PC-3 (cell line): Measurements from ENCODE around the gene RRAGA. TPM values are rescaled to one million over a fixed set of nuclear protein-coding genes. Genes with fewer than 3 reads are reported as not detected.
A peak's percentile ranks its signal among the peaks of the same experiment; 100 is the strongest.

Experiments used
- ATAC-seq: fragments of 200-7000 bp; cut with Tn5 transposase; 2 replicates; pipeline ENCODE4 v1.9.1; 2020; ENCODE audit warnings: mild to moderate bottlenecking, moderate library complexity
- BruUV-seq: library from RNA; stranded (reverse); fragments of 400-500 nt; replicated peaks from 2 replicates; lab custom pipeline; 2021; lab: Mats Ljungman, UMichigan
- CTCF ChIA-PET: fragments of 300-600 bp; sonication (Branson Sonifier 250); formaldehyde crosslinking; loops from one replicate; lab custom pipeline; 2022; ENCODE audit warnings: antibody characterized with exemption; lab: Charles Lee
- POLR2A ChIA-PET: fragments of 300-600 bp; sonication (Branson Sonifier 250); formaldehyde crosslinking; loops from one replicate; lab custom pipeline; 2022; ENCODE audit warnings: antibody characterized with exemption; ENCODE audit not compliant: unreplicated experiment; lab: Charles Lee
- DNase-seq: peaks from one replicate; pipeline ENCODE4 v3.0.0-alpha.2; 2015
- H2AFZ ChIP-seq: fragments of 300-600 bp; sonication (generic); 2 replicates; pipeline ENCODE4 v1.6.0; 2016; ENCODE audit warnings: antibody characterized with exemption, low read length
- H3F3A ChIP-seq: fragments of 300-600 bp; sonication (generic); one replicate; pipeline ENCODE4 v1.6.0; 2017; ENCODE audit warnings: antibody characterized with exemption, low read length, control low read depth, mild to moderate bottlenecking; ENCODE audit not compliant: unreplicated experiment
- H3K27ac ChIP-seq: fragments of 300-600 bp; sonication (generic); 2 replicates; pipeline ENCODE4 v1.5.1; 2016; ENCODE audit warnings: mild to moderate bottlenecking, low read length
- H3K27me3 ChIP-seq: fragments of 300-600 bp; sonication (generic); 2 replicates; pipeline ENCODE4 v1.6.1; 2016; ENCODE audit warnings: low read length, mixed read lengths
- H3K36me3 ChIP-seq: fragments of 300-600 bp; sonication (generic); 2 replicates; pipeline ENCODE4 v1.6.1; 2016; ENCODE audit warnings: low read depth, mixed run types, low read length, mixed read lengths
- H3K4me1 ChIP-seq: fragments of 300-600 bp; sonication (generic); 2 replicates; pipeline ENCODE4 v1.5.1; 2016; ENCODE audit warnings: low read length; ENCODE audit not compliant: insufficient read depth
- H3K4me2 ChIP-seq: fragments of 300-600 bp; sonication (generic); 2 replicates; pipeline ENCODE4 v1.6.0; 2016; ENCODE audit warnings: low read length
- H3K4me3 ChIP-seq: fragments of 300-600 bp; sonication (generic); 2 replicates; pipeline ENCODE4 v1.5.1; 2016; ENCODE audit warnings: mild to moderate bottlenecking, low read length, mixed read lengths
- H3K79me2 ChIP-seq: fragments of 300-600 bp; sonication (generic); 2 replicates; pipeline ENCODE4 v1.6.1; 2017; ENCODE audit warnings: low read length, mixed read lengths
- H3K9ac ChIP-seq: fragments of 300-600 bp; sonication (generic); 2 replicates; pipeline ENCODE4 v1.6.0; 2016; ENCODE audit warnings: mild to moderate bottlenecking, low read length
- H3K9me2 ChIP-seq: fragments of 300-600 bp; sonication (generic); replicated peaks from 2 replicates; pipeline ENCODE4 v1.6.1; 2016; ENCODE audit warnings: mixed run types, low read length, mixed read lengths
- H3K9me3 ChIP-seq: fragments of 300-600 bp; sonication (generic); 2 replicates; pipeline ENCODE4 v1.6.1; 2016; ENCODE audit warnings: low read length, mixed read lengths
- H4K20me1 ChIP-seq: fragments of 300-600 bp; sonication (generic); 2 replicates; pipeline ENCODE4 v1.6.1; 2016; ENCODE audit warnings: low read length, mixed read lengths
- CTCF ChIP-seq: fragments of 300-600 bp; sonication (generic); conservative IDR thresholded peaks from 2 replicates; pipeline ENCODE4 v1.5.1; 2017; ENCODE audit warnings: antibody characterized with exemption, low read depth, mild to moderate bottlenecking, low read length
- EZH2 ChIP-seq: fragments of 300-600 bp; sonication (generic); IDR thresholded peaks from one replicate; pipeline ENCODE4 v1.6.1; 2017; ENCODE audit warnings: antibody characterized with exemption, mild to moderate bottlenecking, low read length; ENCODE audit not compliant: unreplicated experiment
- EZH2phosphoT487 ChIP-seq: fragments of 300-600 bp; sonication (generic); IDR thresholded peaks from 2 replicates; pipeline ENCODE4 v1.6.1; 2018; ENCODE audit warnings: mild to moderate bottlenecking, antibody characterized with exemption, low read length, borderline replicate concordance
- intact Hi-C: fragments of 100-400 bp; cut with micrococcal nuclease; formaldehyde crosslinking; loops from 2 replicates; pipeline ENCODE4 v1.9.0; 2023
- total RNA-seq: library from RNA; depleted of rRNA; stranded (reverse); fragments of >200 nt; gene quantifications from 2 replicates; pipeline ENCODE4 v1.2.3, GENCODE V29; 2014

RRAGA gene
- total RNA-seq, 1 experiment from 2014 or later = 13.0 TPM

- ChIA-PET CTCF (interaction anchor here (0.8 to 1.5 kb wide), 2 partner anchors 124 to 407 kb away, joined by 3 to 4 read pairs; no protein-coding TSS in a partner anchor), POLR2A (no interaction called here)
- H3K27ac ChIP-seq = peak overlapping the region; percentile 68; the same call in 1 of the 2 replicates
- no peaks in the 10 kb centered on the region for H3K9me3 ChIP-seq
- DNase-seq (peak; percentile 26), ATAC-seq (peak; percentile 11; the same call in 1 of the 2 replicates)
- H3K36me3 ChIP-seq = no peaks in the 10 kb centered on the region
- TF ChIP-seq CTCF = no peak
- TF ChIP-seq EZH2 = no peak
- intact Hi-C loops = loop anchor here (1.0 to 2.0 kb wide), 3 partner anchors 124 to 407 kb away; partner anchors contain the start of gene DENND4C
- H3K27me3 ChIP-seq = no peaks in the 10 kb centered on the region
- peaks cover 32% of the 10 kb centered on the region for H3K79me2 ChIP-seq
- H3K4me3 ChIP-seq = peak overlapping the region; percentile 89
- peaks cover 15% of the 10 kb centered on the region; the same call in 1 of the 2 replicates for H3K4me1 ChIP-seq
- H3F3A ChIP-seq = no peaks in the 10 kb centered on the region
- H3K9ac ChIP-seq = peak overlapping the region; percentile 89
- H3K4me2 ChIP-seq = peak overlapping the region; percentile 96
- H4K20me1 ChIP-seq = peaks cover 10% of the 10 kb centered on the region; the same call in 1 of the 2 replicates
- H3K9me2 ChIP-seq = no peaks in the 10 kb centered on the region
- BruUV-seq = TSS peak; percentile 60
- peak overlapping the region; percentile 89 for H2AFZ ChIP-seq
Measured at GRCh38 chr9:19049917-19050636, 850 bp downstream of the RRAGA start.

- no peak for TF ChIP-seq EZH2phosphoT487
- TF ChIP-seq EZH2 = no peak
- no peak for TF ChIP-seq CTCF
- Histone ChIP-seq H3K4me3 (peak overlapping the region; percentile 89), H4K20me1 (peaks cover 10% of the 10 kb centered on the region; the same call in 1 of the 2 replicates), H2AFZ (peak overlapping the region; percentile 89), H3K4me1 (peaks cover 15% of the 10 kb centered on the region; the same call in 1 of the 2 replicates), H3F3A (no peaks in the 10 kb centered on the region), H3K9me2 (no peaks in the 10 kb centered on the region), H3K27ac (no peak overlapping the region), H3K9me3 (no peaks in the 10 kb centered on the region), H3K9ac (peak overlapping the region; percentile 89), H3K79me2 (peaks cover 32% of the 10 kb centered on the region), H3K4me2 (peak overlapping the region; percentile 96), H3K36me3 (no peaks in the 10 kb centered on the region), H3K27me3 (no peaks in the 10 kb centered on the region)
- intact Hi-C loops = no loop called here
- ATAC-seq (no peak), DNase-seq (peak; percentile 14)
- BruUV-seq = no TSS peak
- ChIA-PET CTCF (interaction anchor here (0.5 to 0.8 kb wide), 2 partner anchors 123 to 1240 kb away, joined by 3 to 4 read pairs; no protein-coding TSS in a partner anchor), POLR2A (interaction anchor here (0.7 kb wide), 1 partner anchor 796 kb away, joined by 10 read pairs; no protein-coding TSS in a partner anchor)
Measured at GRCh38 chr9:19050637-19051591, 1.7 kb downstream of the RRAGA start.
